ENCODE results near the gene DDX10.
A peak's percentile ranks its signal among the peaks of the same experiment; 100 is the strongest.

DNA sequence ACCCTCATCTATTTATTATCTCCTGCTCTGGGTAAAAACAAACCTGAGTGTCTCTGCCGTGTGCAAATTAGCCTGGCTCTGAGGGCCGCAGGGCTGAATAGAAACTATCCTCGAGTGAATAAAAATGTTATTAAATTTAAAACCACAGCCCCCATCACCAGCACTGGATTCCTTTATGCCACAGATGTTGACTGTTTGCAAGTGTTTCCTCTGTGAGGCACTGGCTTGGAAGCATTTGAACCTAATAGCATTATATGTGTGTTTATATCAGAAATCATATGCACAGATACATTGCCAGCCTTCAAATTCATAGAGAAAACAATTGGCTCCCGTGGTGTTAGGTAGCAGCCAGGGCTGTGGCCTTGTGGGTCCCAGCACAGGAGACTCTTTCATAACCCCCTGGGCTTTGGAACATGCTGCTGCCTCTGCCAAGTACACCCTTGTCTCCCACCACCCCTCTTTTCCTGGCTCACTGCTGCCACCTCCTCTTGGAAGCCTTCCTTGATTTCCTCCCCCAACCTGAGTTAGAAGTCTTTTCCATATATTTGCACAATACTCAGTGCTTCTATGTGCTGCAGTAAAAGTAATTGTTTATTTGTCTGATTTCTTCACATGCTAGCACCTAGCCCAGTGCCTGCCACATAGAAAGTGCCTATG lies 294.4 kb downstream of the DDX10 start:
- TF ChIP-seq EZH2 (IDR thresholded peaks at IDR 0.05; ENCODE audit: low read depth, unreplicated experiment) (no peak), POLR2AphosphoS5 (IDR thresholded peaks at IDR 0.05; ENCODE audit: low read depth) (no peak), ZNF331 (CRISPR knock-in tag; IDR thresholded peaks at IDR 0.05; ENCODE audit: low read depth) (no peak), NANOG (IDR thresholded peaks at IDR 0.05; ENCODE audit: borderline replicate concordance) (no peak)
- TF ChIP-seq, protein P1, sequence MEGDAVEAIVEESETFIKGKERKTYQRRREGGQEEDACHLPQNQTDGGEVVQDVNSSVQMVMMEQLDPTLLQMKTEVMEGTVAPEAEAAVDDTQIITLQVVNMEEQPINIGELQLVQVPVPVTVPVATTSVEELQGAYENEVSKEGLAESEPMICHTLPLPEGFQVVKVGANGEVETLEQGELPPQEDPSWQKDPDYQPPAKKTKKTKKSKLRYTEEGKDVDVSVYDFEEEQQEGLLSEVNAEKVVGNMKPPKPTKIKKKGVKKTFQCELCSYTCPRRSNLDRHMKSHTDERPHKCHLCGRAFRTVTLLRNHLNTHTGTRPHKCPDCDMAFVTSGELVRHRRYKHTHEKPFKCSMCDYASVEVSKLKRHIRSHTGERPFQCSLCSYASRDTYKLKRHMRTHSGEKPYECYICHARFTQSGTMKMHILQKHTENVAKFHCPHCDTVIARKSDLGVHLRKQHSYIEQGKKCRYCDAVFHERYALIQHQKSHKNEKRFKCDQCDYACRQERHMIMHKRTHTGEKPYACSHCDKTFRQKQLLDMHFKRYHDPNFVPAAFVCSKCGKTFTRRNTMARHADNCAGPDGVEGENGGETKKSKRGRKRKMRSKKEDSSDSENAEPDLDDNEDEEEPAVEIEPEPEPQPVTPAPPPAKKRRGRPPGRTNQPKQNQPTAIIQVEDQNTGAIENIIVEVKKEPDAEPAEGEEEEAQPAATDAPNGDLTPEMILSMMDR (conservative IDR thresholded peaks at IDR 0.05; ENCODE audit: low read depth in 2 of 2): peak in 1 of 2 experiments; percentile 38; a peak in 2 of 4 replicates
- TF ChIP-seq, protein P2, sequence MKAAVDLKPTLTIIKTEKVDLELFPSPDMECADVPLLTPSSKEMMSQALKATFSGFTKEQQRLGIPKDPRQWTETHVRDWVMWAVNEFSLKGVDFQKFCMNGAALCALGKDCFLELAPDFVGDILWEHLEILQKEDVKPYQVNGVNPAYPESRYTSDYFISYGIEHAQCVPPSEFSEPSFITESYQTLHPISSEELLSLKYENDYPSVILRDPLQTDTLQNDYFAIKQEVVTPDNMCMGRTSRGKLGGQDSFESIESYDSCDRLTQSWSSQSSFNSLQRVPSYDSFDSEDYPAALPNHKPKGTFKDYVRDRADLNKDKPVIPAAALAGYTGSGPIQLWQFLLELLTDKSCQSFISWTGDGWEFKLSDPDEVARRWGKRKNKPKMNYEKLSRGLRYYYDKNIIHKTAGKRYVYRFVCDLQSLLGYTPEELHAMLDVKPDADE (IDR thresholded peaks at IDR 0.05): no peak
- TF ChIP-seq, protein P3, sequence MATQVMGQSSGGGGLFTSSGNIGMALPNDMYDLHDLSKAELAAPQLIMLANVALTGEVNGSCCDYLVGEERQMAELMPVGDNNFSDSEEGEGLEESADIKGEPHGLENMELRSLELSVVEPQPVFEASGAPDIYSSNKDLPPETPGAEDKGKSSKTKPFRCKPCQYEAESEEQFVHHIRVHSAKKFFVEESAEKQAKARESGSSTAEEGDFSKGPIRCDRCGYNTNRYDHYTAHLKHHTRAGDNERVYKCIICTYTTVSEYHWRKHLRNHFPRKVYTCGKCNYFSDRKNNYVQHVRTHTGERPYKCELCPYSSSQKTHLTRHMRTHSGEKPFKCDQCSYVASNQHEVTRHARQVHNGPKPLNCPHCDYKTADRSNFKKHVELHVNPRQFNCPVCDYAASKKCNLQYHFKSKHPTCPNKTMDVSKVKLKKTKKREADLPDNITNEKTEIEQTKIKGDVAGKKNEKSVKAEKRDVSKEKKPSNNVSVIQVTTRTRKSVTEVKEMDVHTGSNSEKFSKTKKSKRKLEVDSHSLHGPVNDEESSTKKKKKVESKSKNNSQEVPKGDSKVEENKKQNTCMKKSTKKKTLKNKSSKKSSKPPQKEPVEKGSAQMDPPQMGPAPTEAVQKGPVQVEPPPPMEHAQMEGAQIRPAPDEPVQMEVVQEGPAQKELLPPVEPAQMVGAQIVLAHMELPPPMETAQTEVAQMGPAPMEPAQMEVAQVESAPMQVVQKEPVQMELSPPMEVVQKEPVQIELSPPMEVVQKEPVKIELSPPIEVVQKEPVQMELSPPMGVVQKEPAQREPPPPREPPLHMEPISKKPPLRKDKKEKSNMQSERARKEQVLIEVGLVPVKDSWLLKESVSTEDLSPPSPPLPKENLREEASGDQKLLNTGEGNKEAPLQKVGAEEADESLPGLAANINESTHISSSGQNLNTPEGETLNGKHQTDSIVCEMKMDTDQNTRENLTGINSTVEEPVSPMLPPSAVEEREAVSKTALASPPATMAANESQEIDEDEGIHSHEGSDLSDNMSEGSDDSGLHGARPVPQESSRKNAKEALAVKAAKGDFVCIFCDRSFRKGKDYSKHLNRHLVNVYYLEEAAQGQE (IDR thresholded peaks at IDR 0.05; ENCODE audit: unreplicated experiment): no peak
